Endometrial microvascular endothelial cells (primary cell): Measurements from ENCODE around the gene AATF. TPM values are rescaled to one million over a fixed set of nuclear protein-coding genes. Genes with fewer than 3 reads are reported as not detected.

Experiments
- in situ Hi-C: cut with HindIII; loops from 2 replicates; pipeline ENCODE4 v1.10.0; 2017; ENCODE audit warnings: low sequenced_read_pairs, low pct_unique_long_range_greater_than_20kb; ENCODE audit errors: inconsistent ontology term
- total RNA-seq: library from RNA; depleted of rRNA; stranded (reverse); fragments of >200 nt; gene quantifications from one replicate; pipeline ENCODE4 v1.2.3, GENCODE V29; 2015; ENCODE audit errors: inconsistent ontology term

AATF gene
- total RNA-seq, 1 donor from 2014 or later: 37.2 TPM

DNA sequence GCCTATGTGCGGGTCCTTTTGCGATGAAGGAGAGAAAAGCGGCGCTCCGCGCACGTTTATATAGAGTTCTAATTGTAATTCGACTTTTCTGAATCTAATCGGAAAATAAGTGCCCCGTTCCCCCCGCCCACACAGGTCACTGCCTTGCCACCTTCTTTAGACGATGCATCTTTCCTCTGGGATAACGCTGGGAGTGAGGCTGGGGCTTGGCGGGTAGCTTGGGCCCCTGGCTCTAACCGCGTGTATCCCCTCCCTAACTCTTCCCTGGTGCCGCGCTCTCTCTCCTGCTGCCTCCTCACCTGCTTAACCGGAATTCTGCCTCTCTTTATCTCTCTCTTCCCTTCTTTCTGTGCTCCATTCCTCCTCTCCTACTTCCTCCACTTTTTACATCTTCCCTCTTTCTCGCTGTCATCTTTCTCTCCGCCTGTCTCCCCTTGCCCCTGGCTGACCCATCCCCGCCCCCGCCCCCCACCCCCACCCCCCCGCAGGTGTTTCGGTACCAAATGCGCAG lies 8.9 kb upstream of the AATF start:
- in situ Hi-C loops: no loop called here

DNA sequence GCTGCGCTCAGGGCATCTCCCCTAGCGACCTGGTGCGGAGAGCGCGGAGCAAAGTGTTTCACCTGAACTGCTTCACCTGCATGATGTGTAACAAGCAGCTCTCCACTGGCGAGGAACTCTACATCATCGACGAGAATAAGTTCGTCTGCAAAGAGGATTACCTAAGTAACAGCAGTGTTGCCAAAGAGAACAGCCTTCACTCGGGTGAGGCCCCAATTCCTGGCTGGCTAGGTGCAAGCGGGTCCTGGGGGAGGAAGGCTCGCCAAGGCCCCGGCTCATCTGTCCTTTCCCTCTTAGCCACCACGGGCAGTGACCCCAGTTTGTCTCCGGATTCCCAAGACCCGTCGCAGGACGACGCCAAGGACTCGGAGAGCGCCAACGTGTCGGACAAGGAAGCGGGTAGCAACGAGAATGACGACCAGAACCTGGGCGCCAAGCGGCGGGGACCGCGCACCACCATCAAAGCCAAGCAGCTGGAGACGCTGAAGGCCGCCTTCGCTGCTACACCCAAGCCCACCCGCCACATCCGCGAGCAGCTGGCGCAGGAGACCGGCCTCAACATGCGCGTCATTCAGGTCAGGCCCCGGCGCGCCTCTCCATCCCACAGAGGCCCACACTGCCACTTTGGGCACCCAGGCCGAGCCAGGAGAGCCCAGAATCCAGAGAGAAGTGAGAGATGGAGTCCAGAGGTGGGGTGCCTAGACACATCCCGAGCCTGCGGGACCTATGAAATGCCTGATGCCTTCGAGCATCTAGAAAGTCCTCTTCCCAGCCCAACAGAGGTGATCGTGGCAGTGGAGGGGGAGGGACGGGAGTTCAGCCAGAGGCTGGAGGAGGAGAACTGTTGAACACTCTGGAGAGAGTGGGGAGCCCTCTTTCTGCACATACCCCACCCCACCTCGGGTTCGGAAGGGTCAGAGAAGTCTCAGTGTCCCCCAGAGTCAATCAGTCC lies 8.2 kb upstream of the AATF start:
- in situ Hi-C loops: no loop called here

GRCh38 chr17:36941265-36942010 lies 7.3 kb upstream of the AATF start:
- in situ Hi-C loops: no loop called here

DNA sequence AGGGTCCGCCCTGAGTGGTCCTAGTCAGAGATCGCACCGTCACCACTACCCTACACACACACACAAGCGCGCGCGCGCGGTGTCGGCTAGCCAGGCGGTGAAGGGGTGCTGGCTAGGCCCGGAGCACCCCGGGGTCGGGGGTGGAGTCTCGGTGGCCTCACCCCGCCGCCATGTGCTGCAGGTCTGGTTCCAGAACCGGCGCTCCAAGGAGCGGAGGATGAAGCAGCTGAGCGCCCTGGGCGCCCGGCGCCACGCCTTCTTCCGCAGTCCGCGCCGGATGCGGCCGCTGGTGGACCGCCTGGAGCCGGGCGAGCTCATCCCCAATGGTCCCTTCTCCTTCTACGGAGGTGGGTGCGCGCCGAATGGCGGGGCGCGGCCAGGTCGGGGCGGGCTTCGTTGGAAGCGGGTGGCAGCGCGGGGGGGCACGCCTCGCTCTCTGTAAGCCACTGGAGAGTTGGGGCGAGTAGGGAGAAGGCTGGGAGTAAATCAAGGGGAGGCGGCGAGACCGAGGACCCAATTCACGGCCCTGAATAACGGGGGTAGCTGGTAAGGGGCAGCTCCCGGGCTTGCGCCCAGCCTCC lies 6.6 kb upstream of the AATF start:
- in situ Hi-C loops: no loop called here

- in situ Hi-C loops: no loop called here
Measured at GRCh38 chr17:36942631-36943125, 6.1 kb upstream of the AATF start.

DNA sequence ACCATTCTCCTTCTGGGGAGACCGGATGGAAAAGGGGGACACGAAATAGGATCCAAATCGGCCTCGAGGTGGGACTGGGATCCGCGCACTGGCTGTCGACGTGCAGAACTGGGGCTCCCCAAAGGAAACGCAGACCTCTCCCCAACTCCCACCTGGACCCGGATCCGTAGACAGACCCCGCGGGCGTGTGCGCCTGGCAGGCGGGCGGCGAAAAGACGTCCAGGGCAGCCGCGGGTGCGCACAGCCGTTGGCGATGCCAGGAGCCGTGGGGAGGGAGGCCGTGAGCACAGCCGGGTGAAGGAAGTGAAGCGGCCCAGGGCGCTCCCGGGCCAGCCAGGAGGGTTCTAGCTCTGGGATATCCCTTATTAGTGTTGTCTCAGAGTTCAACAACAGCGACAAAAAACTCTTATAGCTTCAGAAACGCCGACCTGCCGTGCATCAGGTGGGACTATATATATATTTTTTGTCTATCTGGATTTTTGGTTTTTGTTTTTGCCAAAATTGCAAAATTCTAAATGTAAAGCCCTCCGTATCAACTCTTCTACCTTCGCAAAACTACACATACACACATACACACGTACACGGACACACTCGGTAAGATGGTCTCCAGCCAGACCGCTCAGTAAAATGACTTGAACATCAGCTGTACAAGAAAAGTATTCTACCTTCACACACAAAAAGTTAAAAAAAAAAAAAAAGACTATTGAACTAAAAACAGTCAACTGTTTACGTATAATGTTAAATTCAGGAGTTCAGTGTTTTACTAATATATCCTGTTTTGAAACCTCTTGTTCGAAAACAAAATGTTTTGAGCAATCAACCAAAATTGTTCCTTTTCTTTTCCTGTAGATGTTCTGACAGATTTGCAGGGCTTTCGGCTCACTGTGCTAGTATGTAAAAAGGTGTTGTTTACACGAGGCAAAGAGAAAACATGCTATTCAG lies 5.2 kb upstream of the AATF start:
- in situ Hi-C loops: no loop called here

GRCh38 chr17:36944553-36944952 lies 4.2 kb upstream of the AATF start:
- in situ Hi-C loops: no loop called here

- in situ Hi-C loops: no loop called here
Measured at GRCh38 chr17:36945140-36945539, 3.6 kb upstream of the AATF start.

- in situ Hi-C loops: no loop called here
Measured at GRCh38 chr17:36945959-36946725, 2.6 kb upstream of the AATF start.

GRCh38 chr17:36946726-36947091 lies 2.0 kb upstream of the AATF start:
- in situ Hi-C loops: no loop called here

DNA sequence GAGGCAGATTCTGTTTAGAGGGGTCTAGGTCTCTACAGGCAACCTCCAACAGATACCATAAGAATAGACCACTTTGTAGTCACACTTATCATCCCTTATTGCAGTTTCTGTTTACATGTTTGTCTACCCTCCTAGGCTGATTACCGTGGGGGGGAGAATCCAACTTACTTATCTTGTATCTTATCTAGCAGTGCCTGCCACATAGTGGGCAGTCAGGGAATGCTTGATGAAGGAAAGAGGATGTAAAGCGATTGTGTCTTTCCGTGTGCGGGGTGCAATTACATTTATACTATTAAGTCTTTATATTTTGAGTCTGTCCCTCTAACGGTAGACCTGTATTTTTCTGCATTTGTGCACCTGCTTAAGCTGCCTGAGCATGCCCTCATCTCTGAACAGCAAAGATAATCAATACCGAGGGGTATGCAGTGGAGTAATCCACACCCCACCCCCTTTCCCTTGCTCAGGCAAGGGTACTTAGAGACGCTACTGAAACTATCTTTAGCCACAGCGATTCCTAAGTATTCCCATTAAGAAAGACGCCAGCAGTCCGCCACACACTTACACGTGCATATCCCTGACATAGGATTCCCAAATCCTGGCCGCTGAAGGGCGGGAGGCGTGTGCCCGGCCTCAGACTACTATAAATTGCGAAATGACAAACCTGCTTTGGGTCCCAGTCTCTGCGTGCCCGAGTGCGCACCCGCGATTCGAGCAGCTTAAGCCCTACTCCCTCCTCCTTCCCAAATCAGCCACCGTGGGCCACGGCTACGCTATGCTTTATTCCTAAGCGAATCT lies 635 bp upstream of the AATF start:
- in situ Hi-C loops: no loop called here

GRCh38 chr17:36949461-36949927 lies 740 bp downstream of the AATF start:
- in situ Hi-C loops: no loop called here

DNA sequence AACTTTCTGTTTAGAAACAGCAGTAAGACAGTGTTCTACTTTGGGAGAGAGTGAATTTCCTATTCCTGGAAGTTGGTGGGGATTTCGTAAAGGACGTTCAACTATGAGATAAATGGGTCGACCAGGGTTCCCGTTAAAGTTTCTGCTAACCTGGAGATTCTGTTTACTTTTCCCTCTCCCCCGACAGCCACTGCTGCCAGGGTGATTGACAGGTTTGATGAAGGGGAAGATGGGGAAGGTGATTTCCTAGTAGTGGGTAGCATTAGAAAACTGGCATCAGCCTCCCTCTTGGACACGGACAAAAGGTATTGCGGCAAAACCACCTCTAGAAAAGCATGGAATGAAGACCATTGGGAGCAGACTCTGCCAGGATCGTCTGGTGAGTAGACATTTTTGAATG lies 1.3 kb downstream of the AATF start:
- in situ Hi-C loops: no loop called here

GRCh38 chr17:36951084-36951789 lies 2.5 kb downstream of the AATF start:
- in situ Hi-C loops: no loop called here

DNA sequence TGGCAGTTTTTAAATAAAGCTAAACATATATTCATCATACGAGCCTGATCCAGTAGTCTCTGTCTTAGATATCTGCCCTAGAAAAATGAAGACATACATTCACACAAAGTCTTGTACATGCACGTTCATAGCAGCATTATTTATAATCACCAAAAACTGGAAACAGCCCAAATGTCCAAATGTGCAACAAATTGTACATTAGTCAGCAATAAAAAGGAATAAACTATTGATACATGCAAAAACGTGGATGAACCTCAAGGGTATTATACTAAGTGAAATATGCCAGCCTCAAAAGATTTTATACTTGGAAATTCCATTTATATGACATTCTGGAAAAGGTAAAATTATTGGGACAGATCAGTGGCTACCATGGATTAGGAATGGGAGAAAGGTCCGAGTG lies 22.8 kb downstream of the AATF start:
- in situ Hi-C loops: no loop called here

DNA sequence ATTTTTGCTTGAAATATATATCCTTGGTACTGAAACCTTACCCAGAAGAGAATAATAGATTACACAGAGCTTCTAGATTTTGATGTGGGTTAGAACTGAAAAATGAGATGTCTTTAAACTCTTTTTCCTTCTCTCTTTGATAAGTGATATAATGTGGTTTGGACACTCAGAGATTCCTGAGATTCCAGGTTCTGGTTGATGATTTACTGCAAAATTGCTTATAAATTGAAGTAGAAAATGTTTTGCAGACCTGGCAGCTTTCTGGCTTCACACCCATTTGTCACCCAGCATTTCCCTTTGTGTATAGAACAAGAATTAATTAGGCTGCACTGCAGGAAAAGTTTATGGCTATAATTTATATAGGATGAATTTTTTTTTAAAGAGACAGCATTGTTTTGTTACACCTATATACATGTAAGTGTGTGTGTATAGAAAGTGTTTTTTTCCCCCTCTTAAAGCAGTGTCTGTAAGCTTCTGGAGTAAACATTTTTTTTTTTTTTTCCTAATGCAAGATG lies 23.5 kb downstream of the AATF start:
- in situ Hi-C loops: no loop called here
